Measurements from ENCODE around the gene MCUB.

DNA sequence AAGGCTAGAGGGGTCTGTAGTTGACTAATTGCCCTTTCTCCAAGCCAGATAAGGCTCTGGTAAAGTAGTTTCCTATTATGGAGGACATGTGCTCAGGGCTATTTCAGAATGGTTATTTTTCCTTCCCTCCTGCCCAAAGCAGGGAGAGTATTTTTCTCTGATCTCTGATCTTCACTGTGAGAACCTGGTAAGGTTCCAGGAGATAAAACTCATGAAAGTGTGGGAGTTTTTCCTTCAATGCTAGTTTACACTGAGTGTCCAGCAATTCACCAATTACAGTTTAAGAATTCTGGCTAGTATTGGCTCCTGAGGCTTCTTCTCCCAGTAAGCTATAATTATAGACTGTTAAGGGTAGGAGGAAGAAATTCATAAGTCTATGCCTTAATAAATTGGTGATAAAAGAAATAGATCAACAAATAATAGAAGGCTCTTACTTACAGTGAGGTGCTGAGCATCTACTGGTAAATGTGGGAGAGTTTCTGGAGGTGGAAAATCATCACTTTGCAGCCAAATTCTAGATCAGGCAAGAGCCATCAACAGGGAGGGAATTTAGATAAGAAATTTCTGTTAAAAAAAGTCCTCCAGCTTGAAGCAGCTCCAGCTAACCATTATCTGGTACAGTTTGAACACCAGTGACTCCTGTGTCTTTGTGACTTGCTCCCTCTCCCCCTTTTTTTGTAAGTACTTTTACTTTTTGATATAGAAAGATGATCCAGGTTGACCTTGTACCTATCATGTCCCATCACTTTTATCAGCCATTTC, 112.3 kb downstream of the MCUB start:
- TF ChIP-seq ZNF274 (IDR thresholded peaks at IDR 0.05; ENCODE audit: low read depth, low read length) (no peak), SUZ12 (IDR thresholded peaks at IDR 0.05; ENCODE audit: extremely low read depth, insufficient read depth, insufficient read length) (no peak)
